HTR-8/SVneo (cell line): ENCODE data around the gene RPS29.
A peak's percentile ranks its signal among the peaks of the same experiment; 100 is the strongest.
"Not testable (repeated sequence)": the region's sequence is repeated elsewhere in the genome, so short reads cannot be mapped to it uniquely, and the experiment has no call there.

Source experiments
- DNase-seq: peaks from one replicate; pipeline ENCODE4 v3.0.0; 2011; ENCODE audit warnings: low spot score, mixed read lengths; ENCODE audit not compliant: insufficient read length
- FAIRE-seq: peaks from 2 replicates; lab custom pipeline; 2011; peaks lifted over from hg19 to GRCh38; lab: Jason Lieb, UNC

The RPS29 gene

GRCh38 chr14:49585803-49586672, at the start of gene RPS29:
RPS29 (minus strand) TSS chr14:49586380; CDS start chr14:49586346, 34 bp downstream.
- FAIRE-seq = peak; percentile 42
- DNase-seq = peak; percentile 86

- DNase-seq (peak; percentile 36), FAIRE-seq (no peak)
Measured at GRCh38 chr14:49634547-49635334, 48.6 kb upstream of the RPS29 start, which contains the start of gene DNAAF2. DNAAF2 (minus strand) TSS chr14:49635244; CDS start chr14:49635149, 95 bp downstream.

DNA sequence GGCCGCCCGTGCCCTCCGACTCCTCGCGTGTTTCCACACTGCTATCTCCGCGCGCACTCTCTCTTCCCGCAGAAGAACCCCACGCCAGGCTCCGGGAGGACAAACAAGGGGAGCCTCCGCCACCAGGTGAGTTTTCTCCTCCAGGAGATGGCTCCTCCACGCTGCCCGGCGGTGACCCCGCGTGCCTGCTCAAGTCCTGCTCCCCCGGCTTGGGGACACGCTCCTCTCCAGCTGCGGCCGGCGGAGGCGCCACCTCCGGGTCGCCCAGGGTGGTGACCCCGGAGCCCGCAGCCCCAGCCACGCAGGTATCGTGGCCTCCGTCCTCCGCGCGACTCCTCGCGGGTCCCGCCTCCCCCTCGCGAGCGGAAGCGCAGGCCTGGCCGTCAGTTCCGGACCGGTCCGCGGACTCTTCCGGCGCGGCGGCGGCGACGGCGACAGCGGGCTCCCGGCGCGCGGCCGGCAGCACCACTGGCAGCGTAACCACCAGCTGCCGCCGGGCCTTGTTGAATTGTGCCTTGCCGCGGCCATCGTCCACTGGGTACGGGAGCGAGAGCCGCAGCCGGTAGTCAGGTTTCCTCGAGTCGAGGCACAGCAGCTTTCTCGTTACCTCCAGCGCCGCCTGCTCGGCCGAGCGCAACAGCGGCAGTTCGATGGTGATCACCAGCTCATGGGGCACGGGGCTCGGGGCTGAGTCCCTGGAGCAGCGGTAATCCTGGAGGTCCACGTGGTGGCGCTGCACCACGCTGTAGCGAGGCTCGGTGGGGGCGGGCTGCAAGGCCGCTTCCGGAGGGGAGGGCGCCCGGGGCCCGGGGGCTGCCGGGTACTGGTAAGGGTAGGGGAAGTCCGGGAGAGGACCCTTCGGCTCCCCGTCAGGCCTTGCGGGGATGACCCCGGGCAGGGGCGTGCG, 47.7 kb upstream of the RPS29 start:
- peak; percentile 84 for DNase-seq
- FAIRE-seq = peak; percentile 84

- no peak for FAIRE-seq
- no peak for DNase-seq
Measured at GRCh38 chr14:49623941-49624839, 38.0 kb upstream of the RPS29 start.

GRCh38 chr14:49623387-49623786, 37.2 kb upstream of the RPS29 start:
- FAIRE-seq (no peak), DNase-seq (no peak)

- no peak for DNase-seq
- FAIRE-seq = no peak
Measured at GRCh38 chr14:49622022-49622607, 35.9 kb upstream of the RPS29 start.

- FAIRE-seq = no peak
- DNase-seq = no peak
Measured at GRCh38 chr14:49621114-49621881, 35.1 kb upstream of the RPS29 start.

- peak; percentile 76 for FAIRE-seq
- DNase-seq = peak; percentile 96
Measured at GRCh38 chr14:49620182-49621113, 34.3 kb upstream of the RPS29 start, which contains the start of the genes MGAT2 and RPL36AL. MGAT2 (plus strand) TSS chr14:49620799; CDS start chr14:49621269, 470 bp downstream. RPL36AL (minus strand) TSS chr14:49620626; CDS start chr14:49619104, 1,522 bp downstream.

DNA sequence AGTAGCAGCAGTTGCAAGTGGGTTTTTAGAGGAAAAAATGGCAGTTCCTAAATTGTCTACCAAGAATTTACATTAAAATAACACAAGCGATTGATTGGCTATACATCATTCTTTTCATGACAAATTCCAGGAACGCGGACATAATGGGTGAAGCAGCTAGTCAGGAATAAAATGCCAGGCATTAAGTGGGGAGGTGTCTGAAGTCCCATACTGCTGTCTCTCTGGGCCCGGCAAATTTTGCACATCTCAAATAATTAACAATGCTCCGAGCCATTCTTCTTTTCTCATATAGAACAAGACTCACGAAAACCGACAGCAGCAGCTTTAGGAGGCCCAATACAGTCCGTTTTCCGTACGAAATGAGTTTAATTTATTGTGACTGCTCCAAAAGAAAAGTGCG, 33.5 kb upstream of the RPS29 start:
- no peak for DNase-seq
- no peak for FAIRE-seq

DNA sequence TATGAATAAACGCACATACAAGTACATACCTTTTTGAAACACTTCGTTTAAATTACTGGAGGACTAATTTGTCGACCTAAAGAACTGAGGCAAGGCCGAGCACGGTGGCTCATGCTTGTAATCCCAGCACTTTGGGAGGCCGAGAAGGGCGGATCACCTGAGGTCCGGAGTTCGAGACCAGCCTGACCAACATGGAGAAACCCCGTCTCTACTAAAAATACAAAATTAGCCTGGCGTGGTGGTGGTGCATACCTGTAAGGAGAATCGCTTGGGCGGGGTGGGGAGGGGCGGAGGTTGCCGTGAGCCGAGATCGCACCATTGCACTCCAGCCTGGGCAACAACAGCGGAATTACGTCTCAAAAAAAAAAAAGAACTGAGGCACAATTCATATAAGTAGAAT, 33.1 kb upstream of the RPS29 start:
- not testable (repeated sequence) for DNase-seq, FAIRE-seq

- no peak for FAIRE-seq
- no peak for DNase-seq
Measured at GRCh38 chr14:49617852-49618519, 31.8 kb upstream of the RPS29 start.

DNA sequence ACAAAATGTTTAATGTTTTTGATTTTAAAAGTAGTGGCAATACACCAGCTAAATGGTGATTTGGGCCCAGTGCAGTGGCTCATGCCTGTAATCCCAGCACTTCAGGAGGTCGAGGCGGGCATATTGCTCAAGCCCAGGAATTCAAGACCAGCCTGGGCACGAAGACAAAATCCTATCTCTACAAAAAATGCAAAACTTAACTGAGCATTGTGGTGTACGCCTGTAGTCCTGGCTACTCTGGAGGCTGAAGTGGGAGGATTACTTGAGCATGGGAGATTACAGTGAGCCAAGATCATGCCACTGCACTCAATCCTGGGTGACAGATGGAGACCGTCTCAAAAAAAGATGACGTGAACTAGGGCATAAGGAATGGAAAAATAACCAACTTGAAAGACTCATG, 29.6 kb upstream of the RPS29 start:
- DNase-seq (no peak), FAIRE-seq (no peak)

DNA sequence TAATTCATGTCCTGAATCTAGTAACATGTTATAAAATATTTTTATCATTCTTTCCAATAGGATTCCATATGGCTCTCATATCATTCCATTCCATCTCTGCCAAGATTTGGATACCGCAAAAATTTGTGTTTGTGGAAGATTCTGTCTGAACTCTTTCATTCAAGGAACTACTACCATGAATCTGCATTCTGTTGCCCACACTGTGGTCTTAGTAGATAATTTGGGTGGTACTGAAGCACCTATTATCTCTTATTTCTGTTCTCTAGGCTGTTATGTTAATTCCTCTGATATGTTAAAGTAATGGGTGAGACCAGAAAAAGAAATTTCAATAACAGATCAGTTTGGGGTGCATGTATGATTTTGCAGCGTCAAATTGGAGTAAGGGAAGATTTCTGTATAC, 28.0 kb upstream of the RPS29 start:
- FAIRE-seq = no peak
- no peak for DNase-seq

- no peak for DNase-seq
- FAIRE-seq = no peak
Measured at GRCh38 chr14:49612671-49613070, 26.5 kb upstream of the RPS29 start.

- FAIRE-seq (no peak), DNase-seq (no peak)
Measured at GRCh38 chr14:49612251-49612650, 26.1 kb upstream of the RPS29 start.

- FAIRE-seq = no peak
- DNase-seq = no peak
Measured at GRCh38 chr14:49607583-49607982, 21.4 kb upstream of the RPS29 start.
